C4-2B (cell line): ENCODE data around the gene GRIK2.
"Not testable (repeated sequence)": the region's sequence is repeated elsewhere in the genome, so short reads cannot be mapped to it uniquely, and the experiment has no call there.

Experiments used
- H3K27ac ChIP-seq: fragments of 450-650 bp; 2 replicates; pipeline ENCODE4 v1.5.1; 2017
- ZFX ChIP-seq: fragments of 450-650 bp; IDR thresholded peaks from 2 replicates; pipeline ENCODE4 v1.6.1; 2017
- TF ChIP-seq, protein P1 (sequence below): fragments of 450-650 bp; conservative IDR thresholded peaks from 2 replicates; pipeline ENCODE4 v1.5.1; 2017; ENCODE audit warnings: mild to moderate bottlenecking

The GRIK2 gene

GRCh38 chr6:101613556-101613955 is 220.0 kb downstream of the GRIK2 start:
- H3K27ac ChIP-seq = no peak overlapping the region

DNA sequence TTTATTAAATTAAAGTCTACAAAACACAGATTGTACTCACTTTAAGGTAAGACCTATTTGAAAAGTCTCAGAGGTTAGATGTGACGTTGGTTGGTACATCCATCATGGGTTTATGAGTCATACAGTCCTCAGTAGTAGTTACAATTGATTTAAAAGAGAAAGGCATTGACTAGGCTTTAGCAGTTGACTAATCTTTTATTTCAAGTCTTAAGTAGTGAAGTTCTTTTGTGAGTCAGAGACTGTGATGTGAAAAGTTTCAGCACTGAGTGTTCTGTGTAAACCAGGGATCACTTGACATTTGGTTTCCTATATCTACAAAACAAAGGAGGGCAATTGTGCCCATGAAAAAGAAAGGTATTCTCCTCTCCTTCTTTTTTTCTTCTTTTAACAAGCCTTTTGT is 221.3 kb downstream of the GRIK2 start:
- no peak overlapping the region for H3K27ac ChIP-seq

More at GRCh38 chr6:101613556-101613955, 220.0 kb downstream of the GRIK2 start:
- TF ChIP-seq, protein P1, sequence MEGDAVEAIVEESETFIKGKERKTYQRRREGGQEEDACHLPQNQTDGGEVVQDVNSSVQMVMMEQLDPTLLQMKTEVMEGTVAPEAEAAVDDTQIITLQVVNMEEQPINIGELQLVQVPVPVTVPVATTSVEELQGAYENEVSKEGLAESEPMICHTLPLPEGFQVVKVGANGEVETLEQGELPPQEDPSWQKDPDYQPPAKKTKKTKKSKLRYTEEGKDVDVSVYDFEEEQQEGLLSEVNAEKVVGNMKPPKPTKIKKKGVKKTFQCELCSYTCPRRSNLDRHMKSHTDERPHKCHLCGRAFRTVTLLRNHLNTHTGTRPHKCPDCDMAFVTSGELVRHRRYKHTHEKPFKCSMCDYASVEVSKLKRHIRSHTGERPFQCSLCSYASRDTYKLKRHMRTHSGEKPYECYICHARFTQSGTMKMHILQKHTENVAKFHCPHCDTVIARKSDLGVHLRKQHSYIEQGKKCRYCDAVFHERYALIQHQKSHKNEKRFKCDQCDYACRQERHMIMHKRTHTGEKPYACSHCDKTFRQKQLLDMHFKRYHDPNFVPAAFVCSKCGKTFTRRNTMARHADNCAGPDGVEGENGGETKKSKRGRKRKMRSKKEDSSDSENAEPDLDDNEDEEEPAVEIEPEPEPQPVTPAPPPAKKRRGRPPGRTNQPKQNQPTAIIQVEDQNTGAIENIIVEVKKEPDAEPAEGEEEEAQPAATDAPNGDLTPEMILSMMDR = no peak
- no peak for TF ChIP-seq ZFX

DNA sequence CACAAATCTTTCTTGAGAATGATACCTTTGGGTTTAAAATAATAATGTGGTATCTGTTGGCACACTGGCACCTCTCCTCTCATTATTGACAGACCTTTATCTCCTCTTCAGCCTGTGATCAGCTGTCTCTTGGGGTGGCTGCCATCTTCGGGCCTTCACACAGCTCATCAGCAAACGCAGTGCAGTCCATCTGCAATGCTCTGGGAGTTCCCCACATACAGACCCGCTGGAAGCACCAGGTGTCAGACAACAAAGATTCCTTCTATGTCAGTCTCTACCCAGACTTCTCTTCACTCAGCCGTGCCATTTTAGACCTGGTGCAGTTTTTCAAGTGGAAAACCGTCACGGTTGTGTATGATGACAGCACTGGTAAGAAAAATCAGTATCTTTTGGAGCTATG is 232.8 kb downstream of the GRIK2 start:
- no peak for TF ChIP-seq ZFX
- TF ChIP-seq, protein P1 = no peak
- H3K27ac ChIP-seq = no peak overlapping the region

More for the DNA sequence above, 221.3 kb downstream of the GRIK2 start:
- TF ChIP-seq, protein P1 = no peak
- TF ChIP-seq ZFX = no peak

DNA sequence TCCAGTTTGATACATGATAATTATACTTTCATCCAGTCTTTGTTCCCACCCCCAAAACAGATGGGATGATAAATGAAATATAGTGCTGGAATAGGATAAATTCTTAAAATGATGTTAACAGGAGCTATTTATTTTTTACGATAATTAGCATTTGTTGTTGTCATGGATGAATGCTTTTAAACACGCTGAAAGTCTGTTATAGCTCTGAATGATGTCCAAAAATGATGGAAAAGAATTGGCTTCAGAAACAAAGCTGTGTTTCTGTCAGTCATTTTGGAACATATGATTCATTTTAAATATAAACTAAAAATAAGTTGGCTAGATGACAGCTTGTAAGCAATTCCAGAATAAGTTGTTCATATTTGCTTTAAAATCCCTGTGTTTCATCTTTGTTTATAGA is 237.4 kb downstream of the GRIK2 start:
- no peak overlapping the region for H3K27ac ChIP-seq
- TF ChIP-seq ZFX = no peak
- TF ChIP-seq, protein P1 = no peak

DNA sequence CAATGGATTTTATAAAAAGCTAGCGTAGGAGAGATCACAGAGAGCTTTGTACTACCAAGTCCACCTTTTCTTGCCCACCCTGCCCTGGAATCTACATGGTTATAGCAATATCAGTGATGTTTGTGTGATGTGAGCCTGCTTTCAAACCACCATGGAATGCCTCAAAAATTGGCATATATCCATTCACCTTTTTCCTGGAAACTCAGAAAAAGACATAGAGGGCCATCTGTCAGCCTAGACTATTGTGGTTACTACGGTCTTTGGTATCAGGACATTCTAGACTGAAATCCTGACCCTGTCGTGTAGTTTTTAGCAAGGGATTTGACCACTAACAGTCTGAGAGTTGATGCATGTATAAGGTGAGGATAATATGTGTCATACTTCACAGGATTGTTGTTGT is 239.6 kb downstream of the GRIK2 start:
- TF ChIP-seq, protein P1 = no peak
- TF ChIP-seq ZFX = no peak
- no peak overlapping the region for H3K27ac ChIP-seq

DNA sequence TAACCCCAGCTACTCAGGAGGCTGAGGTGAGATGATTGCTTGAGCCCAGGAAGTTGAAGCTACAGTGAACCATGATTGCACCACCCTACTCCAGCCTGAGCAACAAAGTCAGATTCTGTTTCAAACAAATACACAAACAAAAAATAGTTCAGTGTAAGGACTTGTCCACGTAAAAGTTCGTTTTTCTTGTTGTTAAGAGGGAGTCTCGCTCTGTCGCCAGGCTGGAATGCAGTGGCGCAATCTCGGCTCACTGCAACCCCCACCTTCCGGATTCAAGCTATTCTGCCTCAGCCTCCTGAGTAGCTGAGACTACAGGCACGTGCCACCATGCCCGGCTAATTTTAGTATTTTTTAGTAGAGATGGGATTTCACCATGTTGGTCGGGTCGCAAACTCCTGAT is 245.4 kb downstream of the GRIK2 start:
- H3K27ac ChIP-seq = not testable (repeated sequence)

DNA sequence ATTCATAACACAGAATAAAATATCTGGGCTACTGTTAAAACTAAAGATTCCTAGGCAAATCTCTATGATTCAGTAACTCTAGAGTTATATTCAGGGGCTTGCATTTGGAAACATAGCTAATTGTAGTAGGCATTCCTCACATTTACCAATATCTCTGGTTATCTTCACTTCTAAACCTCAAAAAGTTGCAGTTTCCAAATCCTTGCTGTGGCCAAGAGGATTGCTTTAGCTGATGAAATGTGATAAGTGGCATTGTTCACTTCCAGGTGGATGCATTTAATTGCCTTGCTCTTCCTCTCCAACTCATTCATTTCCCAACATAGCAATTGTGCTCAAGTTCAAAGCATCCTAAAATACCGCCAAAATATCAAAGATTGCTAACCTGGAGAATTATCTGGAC is 246.6 kb downstream of the GRIK2 start:
- TF ChIP-seq, protein P1 = no peak
- no peak for TF ChIP-seq ZFX

GRCh38 chr6:101645770-101646169 is 252.3 kb downstream of the GRIK2 start:
- TF ChIP-seq, protein P1 = peak; percentile 27
- no peak for TF ChIP-seq ZFX
- H3K27ac ChIP-seq = no peak overlapping the region

More for the DNA sequence above, 246.6 kb downstream of the GRIK2 start:
- no peak overlapping the region for H3K27ac ChIP-seq
